Nephron progenitor cell (in vitro differentiated cells): ENCODE results near the gene LUZP4.
A peak's percentile ranks its signal among the peaks of the same experiment; 100 is the strongest.
"Not testable (repeated sequence)": the region's sequence is repeated elsewhere in the genome, so short reads cannot be mapped to it uniquely, and the experiment has no call there.

ENCODE experiments used
- DNase-seq: peaks from one replicate; pipeline ENCODE4 v3.0.0; 2021
- H3K27ac Mint-ChIP-seq: 2 replicates; pipeline ENCODE4 v1.8.0; 2021; ENCODE audit warnings: mild to moderate bottlenecking, moderate library complexity, mixed read lengths
- H3K27me3 Mint-ChIP-seq: 2 replicates; pipeline ENCODE4 v1.8.0; 2021; ENCODE audit warnings: mild to moderate bottlenecking, low read depth, mixed read lengths; ENCODE audit not compliant: poor library complexity
- H3K36me3 Mint-ChIP-seq: 2 replicates; pipeline ENCODE4 v1.8.0; 2021; ENCODE audit warnings: low read depth, mixed read lengths
- H3K4me1 Mint-ChIP-seq: 2 replicates; pipeline ENCODE4 v1.8.0; 2021; ENCODE audit warnings: mixed read lengths
- H3K4me3 Mint-ChIP-seq: 2 replicates; pipeline ENCODE4 v1.8.0; 2021; ENCODE audit warnings: mild to moderate bottlenecking, moderate library complexity, mixed read lengths
- H3K9me3 Mint-ChIP-seq: 2 replicates; pipeline ENCODE4 v1.8.0; 2021; ENCODE audit warnings: mild to moderate bottlenecking, moderate library complexity, mixed read lengths
- CTCF ChIP-seq: fragments of 200-600 bp; sonication (generic); IDR thresholded peaks from 2 replicates; pipeline ENCODE4 v1.5.0; 2021; ENCODE audit warnings: antibody characterized with exemption

LUZP4 gene

GRCh38 chrX:115324194-115324593 is 34.7 kb downstream of the LUZP4 start:
- TF ChIP-seq CTCF = no peak
- DNase-seq = no peak
- Mint-ChIP-seq H3K4me1 (no peaks in the 10 kb centered on the region), H3K27ac (no peak overlapping the region), H3K4me3 (no peak overlapping the region), H3K27me3 (no peaks in the 10 kb centered on the region), H3K36me3 (no peaks in the 10 kb centered on the region), H3K9me3 (peaks cover 5% of the 10 kb centered on the region)

- not testable (repeated sequence) for H3K27ac Mint-ChIP-seq, H3K27me3 Mint-ChIP-seq, DNase-seq, H3K4me1 Mint-ChIP-seq, H3K36me3 Mint-ChIP-seq, H3K4me3 Mint-ChIP-seq, H3K9me3 Mint-ChIP-seq
These were observed 39.8 kb downstream of the LUZP4 start for GRCh38 chrX:115329282-115329681.

GRCh38 chrX:115330498-115331168 is 41.1 kb downstream of the LUZP4 start:
- H3K27ac Mint-ChIP-seq = no peak overlapping the region
- H3K4me3 Mint-ChIP-seq = peak overlapping the region; percentile 74

GRCh38 chrX:115332832-115333231 is 43.3 kb downstream of the LUZP4 start:
- H3K27me3 Mint-ChIP-seq = no peaks in the 10 kb centered on the region
- no peak for TF ChIP-seq CTCF
- H3K4me1 Mint-ChIP-seq = peaks cover 6% of the 10 kb centered on the region
- no peaks in the 10 kb centered on the region for H3K9me3 Mint-ChIP-seq
- H3K27ac Mint-ChIP-seq = no peak overlapping the region
- H3K4me3 Mint-ChIP-seq = no peak overlapping the region
- no peaks in the 10 kb centered on the region for H3K36me3 Mint-ChIP-seq
- no peak for DNase-seq

More at GRCh38 chrX:115330498-115331168, 41.1 kb downstream of the LUZP4 start:
- no peaks in the 10 kb centered on the region for H3K36me3 Mint-ChIP-seq
- H3K9me3 Mint-ChIP-seq = no peaks in the 10 kb centered on the region
- DNase-seq = peak; percentile 50
- peak; percentile 79 for TF ChIP-seq CTCF
- H3K27me3 Mint-ChIP-seq = no peaks in the 10 kb centered on the region
- H3K4me1 Mint-ChIP-seq = peaks cover 6% of the 10 kb centered on the region

- H3K4me1 Mint-ChIP-seq = peaks cover 6% of the 10 kb centered on the region
- TF ChIP-seq CTCF = no peak
- DNase-seq = no peak
- no peaks in the 10 kb centered on the region for H3K36me3 Mint-ChIP-seq
- no peaks in the 10 kb centered on the region for H3K27me3 Mint-ChIP-seq
- no peaks in the 10 kb centered on the region for H3K9me3 Mint-ChIP-seq
- H3K27ac Mint-ChIP-seq = no peak overlapping the region
- H3K4me3 Mint-ChIP-seq = no peak overlapping the region
These were observed 43.9 kb downstream of the LUZP4 start for GRCh38 chrX:115333446-115333845.

- no peak for TF ChIP-seq CTCF
- DNase-seq = no peak
- H3K9me3 Mint-ChIP-seq = no peaks in the 10 kb centered on the region
- H3K27me3 Mint-ChIP-seq = no peaks in the 10 kb centered on the region
- H3K27ac Mint-ChIP-seq = no peak overlapping the region
- H3K36me3 Mint-ChIP-seq = no peaks in the 10 kb centered on the region
- H3K4me3 Mint-ChIP-seq = no peak overlapping the region
- peaks cover 9% of the 10 kb centered on the region for H3K4me1 Mint-ChIP-seq
These were observed 48.1 kb downstream of the LUZP4 start for GRCh38 chrX:115337491-115338144.
